ENCODE measurements around the gene RAD51D. TPM values are rescaled to one million over a fixed set of nuclear protein-coding genes. Genes with fewer than 3 reads are reported as not detected.
"Not testable (repeated sequence)": the region's sequence is repeated elsewhere in the genome, so short reads cannot be mapped to it uniquely, and the experiment has no call there.

Gene RAD51D
- total RNA-seq, 1 experiment from 2014 or later: 11.8 TPM

GRCh38 chr17:35141681-35142466, 22.2 kb upstream of the RAD51D start, which contains the start of gene NLE1:
Gene NLE1 (minus strand): TSS chr17:35142303. CDS start chr17:35142275, 28 bp downstream.
- peak; percentile 55 for DNase-seq (ENCODE audit: low spot score)

DNA sequence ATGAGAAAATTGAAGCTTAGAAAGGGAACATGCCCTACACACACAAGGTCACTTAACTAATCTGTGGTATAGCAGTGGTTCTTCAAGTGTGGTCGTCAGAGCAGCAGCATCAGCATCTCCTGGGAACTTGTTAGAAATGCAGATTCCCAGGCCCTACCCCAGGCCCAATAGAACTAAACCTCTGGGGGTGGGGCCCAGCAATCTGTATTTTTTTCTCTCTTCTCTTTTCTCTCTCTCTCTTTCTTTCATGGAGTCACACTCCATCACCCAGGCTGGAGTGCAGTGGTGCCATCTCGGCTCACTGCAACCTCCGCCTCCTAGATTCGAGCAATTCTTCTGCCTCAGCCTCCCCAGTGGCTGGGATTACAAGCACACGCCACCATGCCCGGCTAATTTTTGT, 18.6 kb upstream of the RAD51D start:
- DNase-seq (ENCODE audit: low spot score): no peak

- no peak for DNase-seq (ENCODE audit: low spot score)
Measured at GRCh38 chr17:35135322-35135721, 15.7 kb upstream of the RAD51D start.

- no peak for DNase-seq (ENCODE audit: low spot score)
Measured at GRCh38 chr17:35132816-35133550, 13.3 kb upstream of the RAD51D start.

DNA sequence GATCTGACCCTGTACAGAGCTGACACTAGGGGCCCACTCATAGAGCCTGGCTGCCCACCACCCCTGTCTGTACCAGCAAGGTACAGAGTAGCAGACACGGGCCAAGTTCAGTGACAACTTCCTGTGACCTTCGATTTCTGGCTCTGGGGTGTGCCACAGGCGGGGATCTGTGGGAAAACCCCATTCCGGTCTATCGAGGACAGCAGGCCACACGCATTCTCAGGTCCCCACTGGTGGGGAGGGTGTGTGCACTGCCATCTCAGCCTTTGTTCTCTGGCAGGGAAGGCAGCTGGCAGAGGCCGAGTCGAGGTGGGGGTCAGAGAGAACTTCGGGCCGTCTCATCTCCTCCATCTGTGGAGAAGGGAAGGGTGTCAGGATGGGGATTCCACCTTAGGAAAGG, 12.4 kb upstream of the RAD51D start:
- no peak for DNase-seq (ENCODE audit: low spot score)

- no peak for DNase-seq (ENCODE audit: low spot score)
Measured at GRCh38 chr17:35130392-35130791, 10.7 kb upstream of the RAD51D start.

DNA sequence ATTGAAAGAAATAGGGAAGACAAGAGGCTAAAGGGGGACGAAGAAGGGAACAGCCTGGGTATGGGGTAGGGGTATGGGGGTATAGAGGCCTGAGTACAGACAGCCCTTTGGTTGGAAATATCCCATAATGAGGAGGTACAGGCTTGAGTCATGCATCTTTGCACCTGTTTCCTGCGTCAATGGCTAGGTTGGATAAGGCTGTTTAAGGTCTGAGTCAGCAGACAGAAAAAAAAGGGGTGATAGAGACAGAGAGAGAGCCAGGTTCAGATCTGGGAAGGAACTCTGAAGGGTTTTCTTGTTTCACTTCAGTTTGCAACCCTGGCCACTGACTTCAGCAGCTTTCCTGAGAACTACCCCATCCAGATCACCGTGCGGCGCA, 10.3 kb upstream of the RAD51D start:
- no peak for DNase-seq (ENCODE audit: low spot score)

DNA sequence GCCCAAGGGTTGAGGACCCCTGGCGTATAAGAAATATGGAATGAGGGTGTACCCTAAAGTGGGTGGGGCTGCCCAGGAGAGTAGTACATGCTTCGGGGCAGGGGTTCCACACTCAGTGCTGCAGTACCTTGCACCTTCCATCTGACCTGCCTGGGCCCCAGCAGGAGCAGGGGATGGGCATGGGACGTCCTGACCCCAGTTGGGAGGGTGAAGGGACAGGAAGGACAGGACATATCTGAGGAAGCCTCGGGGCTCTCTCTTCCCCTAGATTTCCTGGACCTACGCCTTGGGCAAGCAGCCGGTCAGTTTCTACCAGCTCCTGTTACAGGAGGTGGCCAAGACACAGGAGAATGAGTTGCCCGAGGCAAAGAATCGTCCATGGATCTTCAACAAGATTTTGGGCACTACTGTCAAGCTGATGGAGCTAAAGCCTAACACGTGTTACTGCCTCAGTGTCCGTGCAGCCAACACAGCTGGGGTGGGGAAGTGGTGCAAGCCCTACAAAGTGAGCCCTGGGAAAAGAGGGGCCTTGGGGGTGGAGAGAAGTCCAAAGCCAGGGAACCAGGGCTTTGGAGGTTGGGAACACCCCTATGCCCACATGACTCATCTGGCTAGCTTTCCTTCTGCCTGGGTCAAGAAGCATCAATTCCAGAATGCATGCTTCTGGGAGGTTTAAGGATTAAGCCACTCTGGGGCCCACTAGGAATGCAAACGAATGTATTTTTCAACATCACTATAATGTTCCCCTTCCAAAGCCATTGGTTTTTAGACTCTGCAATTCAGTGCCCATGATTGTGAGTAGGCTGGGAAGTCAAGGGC, 9.7 kb upstream of the RAD51D start:
- no peak for DNase-seq (ENCODE audit: low spot score)

DNA sequence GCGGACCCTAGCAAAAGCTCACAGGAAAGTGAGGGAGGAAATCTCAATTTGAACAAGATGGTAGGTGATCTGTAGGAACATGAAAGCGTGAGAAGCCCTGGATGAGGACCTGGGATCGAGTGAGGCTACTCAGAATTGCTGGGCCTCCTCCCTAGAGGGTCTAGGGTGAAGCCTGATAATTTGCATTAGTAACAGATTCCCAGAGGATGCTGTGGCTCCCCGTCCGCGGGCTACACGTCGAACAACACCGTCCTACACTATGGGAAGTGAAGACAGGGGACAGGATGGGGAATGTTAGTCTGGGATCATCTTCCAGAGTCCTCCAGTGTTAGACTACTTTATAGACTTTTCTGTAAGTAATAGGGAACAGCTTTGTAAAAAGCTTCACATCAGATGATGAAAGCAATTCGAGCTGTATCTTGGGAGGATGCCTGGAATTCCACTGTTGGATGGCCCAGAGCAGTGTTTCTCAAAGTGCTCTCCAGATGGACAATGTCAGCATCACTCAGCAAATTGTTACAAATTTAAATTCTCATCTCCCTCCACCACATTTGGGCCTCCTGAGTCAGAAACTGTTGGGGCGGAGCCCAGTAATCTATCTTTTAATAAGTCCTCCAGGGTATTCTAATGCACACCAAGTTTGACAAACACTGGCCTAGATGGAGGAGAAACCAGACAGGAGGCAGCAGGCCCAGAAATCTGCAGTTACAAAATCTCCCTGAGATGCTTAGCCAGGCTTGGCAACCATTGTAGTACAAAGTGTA, 8.3 kb upstream of the RAD51D start:
- no peak for DNase-seq (ENCODE audit: low spot score)

GRCh38 chr17:35121315-35121714, 1.7 kb upstream of the RAD51D start, which contains the start of gene FNDC8:
Gene FNDC8 (plus strand): TSS chr17:35121615. CDS start chr17:35121694, 79 bp downstream.
- no peak for DNase-seq (ENCODE audit: low spot score)

GRCh38 chr17:35117984-35118383, 1.7 kb downstream of the RAD51D start:
- peak; percentile 51 for DNase-seq (ENCODE audit: low spot score)

DNA sequence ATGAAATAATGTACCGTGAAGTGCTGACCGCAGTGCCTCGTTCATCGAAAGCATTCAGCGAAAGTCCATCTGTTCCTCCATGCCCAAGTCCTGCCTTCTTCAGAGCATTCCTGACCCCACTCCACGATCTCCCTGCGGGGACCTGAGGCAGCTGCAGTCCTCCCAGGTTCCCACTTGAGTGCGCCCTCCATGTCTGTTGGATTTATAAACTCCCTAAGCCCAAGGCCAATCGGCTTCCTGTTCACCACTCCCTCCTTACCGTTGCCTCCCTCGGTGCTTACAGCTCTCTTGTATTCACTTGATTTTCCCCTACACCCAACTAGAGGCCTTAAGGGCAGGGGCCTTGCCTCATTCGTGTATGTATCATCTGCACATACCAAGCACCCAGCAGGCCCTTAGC, 2.8 kb downstream of the RAD51D start:
- DNase-seq (ENCODE audit: low spot score): no peak

DNA sequence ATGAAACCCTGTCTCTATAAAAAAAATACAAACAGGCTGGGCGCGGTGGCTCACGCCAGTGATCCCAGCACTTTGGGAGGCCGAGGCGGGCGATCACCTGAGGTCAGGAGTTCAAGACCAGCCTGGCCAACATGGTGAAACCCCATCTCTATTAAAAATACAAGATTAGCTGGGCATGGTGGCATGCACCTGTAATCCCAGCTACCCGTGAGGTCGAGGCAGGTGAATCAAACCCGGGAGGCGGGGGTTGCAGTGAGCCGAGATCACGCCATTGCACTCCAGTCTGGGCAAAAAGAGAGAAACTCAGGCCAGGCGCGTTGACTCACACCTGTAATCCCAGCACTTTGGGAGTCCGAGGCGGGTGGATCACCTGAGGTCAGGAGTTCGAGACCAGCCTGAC, 8.9 kb downstream of the RAD51D start:
- DNase-seq (ENCODE audit: low spot score): not testable (repeated sequence)

GRCh38 chr17:35104844-35105450, 14.7 kb downstream of the RAD51D start:
- DNase-seq (ENCODE audit: low spot score): no peak

DNA sequence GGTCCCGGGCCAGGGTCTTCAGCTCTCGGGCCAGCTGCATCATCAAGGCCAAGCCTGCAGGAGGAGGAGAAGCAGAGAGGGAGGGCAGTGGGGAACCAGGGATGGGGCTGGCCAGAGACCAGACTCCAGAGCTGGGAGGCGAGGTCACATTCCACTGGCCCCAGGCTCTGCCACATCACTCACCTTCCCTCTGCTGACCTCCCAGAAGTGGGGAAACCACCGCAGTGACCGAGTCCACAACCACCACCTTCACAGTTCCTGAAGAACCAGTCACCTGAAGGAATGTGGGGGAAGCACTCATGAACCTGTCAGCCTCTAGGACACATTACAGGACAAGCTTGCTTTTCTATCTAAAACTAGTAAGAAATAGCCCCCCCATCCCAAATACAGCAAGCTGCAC, 16.4 kb downstream of the RAD51D start:
- DNase-seq (ENCODE audit: low spot score): no peak

GRCh38 chr17:35101725-35102124, 17.9 kb downstream of the RAD51D start:
- DNase-seq (ENCODE audit: low spot score): no peak

GRCh38 chr17:35101036-35101435, 18.6 kb downstream of the RAD51D start:
- DNase-seq (ENCODE audit: low spot score): no peak

DNA sequence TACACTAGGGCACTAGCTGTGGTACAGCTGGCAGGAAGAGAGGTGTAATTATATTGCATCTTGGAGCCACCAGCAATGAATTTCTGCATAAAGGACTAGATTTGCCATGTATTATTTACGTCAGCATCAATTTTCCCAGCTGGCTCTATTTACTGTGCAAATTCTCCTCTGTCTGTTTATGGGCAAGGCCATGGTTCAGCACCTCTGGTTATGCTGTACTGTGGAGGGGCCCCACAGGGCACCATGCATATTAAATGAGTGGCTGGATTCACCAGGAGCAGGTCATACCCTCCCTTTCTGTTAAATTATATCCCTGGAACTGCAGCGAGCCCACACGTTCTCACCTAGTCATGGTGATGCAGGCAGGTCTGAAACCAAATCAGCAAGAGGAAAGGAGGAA, 19.8 kb downstream of the RAD51D start:
- no peak for DNase-seq (ENCODE audit: low spot score)

DNA sequence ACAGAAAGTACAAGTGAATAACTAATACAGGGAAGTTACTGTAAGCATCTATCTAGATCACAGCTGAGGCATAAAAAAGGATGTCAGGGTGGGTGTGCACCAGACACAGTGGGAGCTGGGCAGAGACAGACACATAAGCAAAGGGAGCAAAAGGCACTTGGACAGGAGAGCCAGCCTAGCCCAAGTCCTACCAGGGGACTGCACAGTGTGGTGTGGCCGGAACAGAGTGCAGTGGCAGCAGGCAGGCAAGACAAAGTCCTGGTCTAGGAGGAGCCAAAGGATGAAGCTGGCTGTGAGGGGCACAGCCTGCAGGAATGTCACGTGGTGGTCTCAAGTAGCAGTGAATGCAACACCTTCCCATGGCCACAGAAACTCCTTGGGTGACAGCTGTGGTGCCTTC, 21.9 kb downstream of the RAD51D start:
- no peak for DNase-seq (ENCODE audit: low spot score)

- no peak for DNase-seq (ENCODE audit: low spot score)
Measured at GRCh38 chr17:35095741-35096140, 23.9 kb downstream of the RAD51D start.

- peak; percentile 66 for DNase-seq (ENCODE audit: low spot score)
Measured at GRCh38 chr17:35094902-35095301, 24.8 kb downstream of the RAD51D start.
